Measurements from ENCODE around the gene EEF1AKMT1.

EEF1AKMT1 gene

GRCh38 chr13:20803180-20803965 lies 29.6 kb upstream of the EEF1AKMT1 start:
- DNase-seq (ENCODE audit: insufficient read length, low spot score) (no peak), FAIRE-seq (no peak)
- TF ChIP-seq POLR2A (IDR thresholded peaks at IDR 0.05; ENCODE audit: low read depth, low read length) (no peak), SPI1 (IDR thresholded peaks at IDR 0.05; ENCODE audit: low read depth, low read length) (no peak), PAX5 (IDR thresholded peaks at IDR 0.05; ENCODE audit: insufficient read depth, low read length, severe bottlenecking) (no peak), TAF1 (IDR thresholded peaks at IDR 0.05; ENCODE audit: low read depth, low read length) (no peak), POU2F2 (IDR thresholded peaks at IDR 0.05; ENCODE audit: low read depth, low read length) (no peak), POLR2AphosphoS5 (IDR thresholded peaks at IDR 0.05; ENCODE audit: low read depth, low read length) (no peak)

DNA sequence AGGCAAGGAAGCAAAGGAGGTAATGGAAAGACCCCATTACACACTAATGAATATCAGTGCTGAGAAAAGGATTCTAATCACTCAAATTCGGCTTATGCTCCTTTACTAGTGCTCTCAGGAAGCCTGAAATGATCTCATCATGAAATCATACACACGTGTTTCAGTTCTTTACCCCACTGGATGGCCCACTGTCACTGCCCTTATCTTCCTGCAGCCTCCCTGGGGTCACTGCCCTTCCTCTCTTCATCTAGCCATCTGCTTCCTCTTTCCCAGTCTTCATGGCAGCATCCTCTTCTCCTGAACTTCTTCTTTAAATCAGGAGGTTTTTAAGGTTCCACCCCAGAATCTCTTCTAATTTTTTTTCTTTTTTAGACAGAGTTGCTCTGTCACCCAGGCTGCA lies 27.9 kb upstream of the EEF1AKMT1 start:
- DNase-seq (ENCODE audit: insufficient read length, low spot score) (no peak), FAIRE-seq (no peak)
- TF ChIP-seq POLR2AphosphoS5 (IDR thresholded peaks at IDR 0.05; ENCODE audit: low read depth, low read length) = no peak
- TF ChIP-seq SPI1 (IDR thresholded peaks at IDR 0.05; ENCODE audit: low read depth, low read length) = no peak
- TF ChIP-seq POLR2A (IDR thresholded peaks at IDR 0.05; ENCODE audit: low read depth, low read length) = no peak
- TF ChIP-seq PAX5 (IDR thresholded peaks at IDR 0.05; ENCODE audit: insufficient read depth, low read length, severe bottlenecking) = no peak
- TF ChIP-seq TAF1 (IDR thresholded peaks at IDR 0.05; ENCODE audit: low read depth, low read length) = no peak
- TF ChIP-seq POU2F2 (IDR thresholded peaks at IDR 0.05; ENCODE audit: low read depth, low read length) = no peak

- TF ChIP-seq TAF1 (IDR thresholded peaks at IDR 0.05; ENCODE audit: low read depth, low read length) (no peak), PAX5 (IDR thresholded peaks at IDR 0.05; ENCODE audit: insufficient read depth, low read length, severe bottlenecking) (no peak), POLR2AphosphoS5 (IDR thresholded peaks at IDR 0.05; ENCODE audit: low read depth, low read length) (no peak), POLR2A (IDR thresholded peaks at IDR 0.05; ENCODE audit: low read depth, low read length) (no peak), POU2F2 (IDR thresholded peaks at IDR 0.05; ENCODE audit: low read depth, low read length) (no peak), SPI1 (IDR thresholded peaks at IDR 0.05; ENCODE audit: low read depth, low read length) (no peak)
- DNase-seq (ENCODE audit: insufficient read length, low spot score) (no peak), FAIRE-seq (no peak)
Observed at GRCh38 chr13:20799726-20800416, 26.1 kb upstream of the EEF1AKMT1 start.

- FAIRE-seq (no peak), DNase-seq (ENCODE audit: insufficient read length, low spot score) (no peak)
- TF ChIP-seq POLR2A (IDR thresholded peaks at IDR 0.05; ENCODE audit: low read depth, low read length) (no peak), SPI1 (IDR thresholded peaks at IDR 0.05; ENCODE audit: low read depth, low read length) (peak; percentile 24; the same call in 1 of the 2 replicates)
Observed at GRCh38 chr13:20798027-20798426, 24.3 kb upstream of the EEF1AKMT1 start.

DNA sequence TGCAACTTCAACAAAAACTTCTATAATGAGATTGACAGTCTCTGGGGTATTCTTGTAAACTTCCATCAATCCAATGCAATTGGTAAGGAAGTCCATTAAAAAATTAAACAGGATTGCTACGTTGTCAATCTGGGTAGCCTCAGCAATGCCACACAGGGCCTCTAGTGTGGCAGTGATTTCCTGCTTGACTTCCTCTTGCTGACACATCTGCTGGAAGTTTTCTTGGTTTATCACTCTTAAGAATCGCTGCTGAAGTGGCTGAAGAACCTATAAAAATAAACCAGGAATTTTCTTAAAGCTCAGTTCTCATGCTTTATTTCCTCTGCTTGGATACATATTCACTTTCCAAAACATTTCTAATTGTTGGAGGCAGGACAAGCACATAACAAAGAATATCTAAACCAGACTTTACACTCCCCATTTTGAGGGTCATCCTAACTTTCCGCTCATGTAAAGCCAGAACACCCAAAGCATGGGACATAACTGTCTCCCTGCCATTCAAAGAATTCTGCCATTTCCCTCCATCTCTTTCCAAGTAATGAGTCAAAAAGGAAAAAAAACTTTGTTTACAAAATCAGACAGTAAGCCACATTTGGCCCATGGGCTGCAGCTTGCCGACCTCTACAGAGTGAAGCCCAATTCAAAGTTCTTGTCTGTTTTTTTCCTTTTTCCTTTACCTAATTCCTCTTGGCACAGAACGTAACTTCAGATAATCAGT lies 23.2 kb upstream of the EEF1AKMT1 start:
- DNase-seq (ENCODE audit: insufficient read length, low spot score) = no peak
- no peak for FAIRE-seq
- TF ChIP-seq POLR2AphosphoS5 (IDR thresholded peaks at IDR 0.05; ENCODE audit: low read depth, low read length) = no peak

DNA sequence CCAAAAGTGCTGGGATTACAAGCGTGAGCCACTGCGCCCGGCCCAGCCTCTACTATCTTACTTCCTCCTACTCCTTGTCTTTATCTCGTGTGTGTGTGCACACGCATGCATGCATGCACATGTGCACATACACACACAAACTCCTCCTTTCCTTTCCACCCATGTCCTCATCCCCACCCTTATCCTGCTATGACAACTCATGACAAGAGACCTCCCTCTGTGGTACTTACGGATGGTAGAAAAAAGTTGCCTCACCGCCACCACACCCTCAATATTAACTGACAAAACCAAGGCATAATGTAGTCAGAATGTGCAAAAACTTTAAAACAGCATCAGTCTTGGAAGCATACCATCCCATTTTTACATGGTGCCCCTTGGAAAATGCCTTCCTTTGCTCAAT lies 15.9 kb upstream of the EEF1AKMT1 start:
- TF ChIP-seq SPI1 (IDR thresholded peaks at IDR 0.05; ENCODE audit: low read depth, low read length) = no peak
- TF ChIP-seq PAX5 (IDR thresholded peaks at IDR 0.05; ENCODE audit: insufficient read depth, low read length, severe bottlenecking) = no peak
- TF ChIP-seq TAF1 (IDR thresholded peaks at IDR 0.05; ENCODE audit: low read depth, low read length) = no peak
- TF ChIP-seq POU2F2 (IDR thresholded peaks at IDR 0.05; ENCODE audit: low read depth, low read length) = no peak
- TF ChIP-seq POLR2AphosphoS5 (IDR thresholded peaks at IDR 0.05; ENCODE audit: low read depth, low read length) = no peak
- TF ChIP-seq POLR2A (IDR thresholded peaks at IDR 0.05; ENCODE audit: low read depth, low read length) = no peak
- DNase-seq (ENCODE audit: insufficient read length, low spot score) (no peak), FAIRE-seq (no peak)

GRCh38 chr13:20788312-20788711 lies 14.6 kb upstream of the EEF1AKMT1 start:
- no peak for DNase-seq (ENCODE audit: insufficient read length, low spot score)
- no peak for TF ChIP-seq SPI1 (IDR thresholded peaks at IDR 0.05; ENCODE audit: low read depth, low read length)
- TF ChIP-seq POLR2A (IDR thresholded peaks at IDR 0.05; ENCODE audit: low read depth, low read length) = no peak
- no peak for TF ChIP-seq POLR2AphosphoS5 (IDR thresholded peaks at IDR 0.05; ENCODE audit: low read depth, low read length)
- no peak for TF ChIP-seq POU2F2 (IDR thresholded peaks at IDR 0.05; ENCODE audit: low read depth, low read length)
- TF ChIP-seq PAX5 (IDR thresholded peaks at IDR 0.05; ENCODE audit: insufficient read depth, low read length, severe bottlenecking) = no peak
- no peak for TF ChIP-seq TAF1 (IDR thresholded peaks at IDR 0.05; ENCODE audit: low read depth, low read length)
- FAIRE-seq = no peak

DNA sequence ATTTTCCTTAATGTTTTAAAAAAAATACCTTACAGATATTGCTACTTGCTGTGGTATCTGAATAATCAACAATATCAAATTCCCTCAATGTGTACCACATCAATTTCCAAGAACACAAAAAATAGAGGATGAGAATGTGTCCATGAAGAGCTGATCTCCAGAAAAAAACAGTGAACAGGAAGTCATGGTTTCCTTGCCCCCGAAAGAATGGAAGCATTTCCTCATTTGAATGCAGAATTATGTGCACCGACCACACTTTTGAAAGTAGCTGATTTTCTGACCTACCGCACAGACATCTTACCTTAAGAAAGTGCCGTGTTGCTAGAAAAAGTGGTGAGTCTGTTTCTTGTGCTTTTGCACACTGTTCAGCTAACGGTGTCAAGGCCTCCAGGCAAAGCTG lies 13.4 kb upstream of the EEF1AKMT1 start:
- TF ChIP-seq TAF1 (IDR thresholded peaks at IDR 0.05; ENCODE audit: low read depth, low read length) = no peak
- TF ChIP-seq POLR2AphosphoS5 (IDR thresholded peaks at IDR 0.05; ENCODE audit: low read depth, low read length) = no peak
- TF ChIP-seq PAX5 (IDR thresholded peaks at IDR 0.05; ENCODE audit: insufficient read depth, low read length, severe bottlenecking) = no peak
- FAIRE-seq = no peak
- DNase-seq (ENCODE audit: insufficient read length, low spot score) = no peak

GRCh38 chr13:20782116-20782708 lies 8.5 kb upstream of the EEF1AKMT1 start:
- FAIRE-seq (no peak), DNase-seq (ENCODE audit: insufficient read length, low spot score) (no peak)
- TF ChIP-seq POU2F2 (IDR thresholded peaks at IDR 0.05; ENCODE audit: low read depth, low read length) (no peak), PAX5 (IDR thresholded peaks at IDR 0.05; ENCODE audit: insufficient read depth, low read length, severe bottlenecking) (no peak), SPI1 (IDR thresholded peaks at IDR 0.05; ENCODE audit: low read depth, low read length) (no peak), POLR2AphosphoS5 (IDR thresholded peaks at IDR 0.05; ENCODE audit: low read depth, low read length) (no peak), POLR2A (IDR thresholded peaks at IDR 0.05; ENCODE audit: low read depth, low read length) (no peak)

Data from GM12891 (cell line).